Measurements from ENCODE around the gene POLR3E. TPM values are rescaled to one million over a fixed set of nuclear protein-coding genes. Genes with fewer than 3 reads are reported as not detected.

The POLR3E gene
- total RNA-seq, 1 experiment from 2014 or later: 103 TPM

GRCh38 chr16:22358000-22358399 lies 60.8 kb downstream of the POLR3E start:
- no peaks in the 10 kb centered on the region for H3K23me2 ChIP-seq (ENCODE audit: insufficient read length, low read depth, low read length, poor library complexity, severe bottlenecking)
- no peak overlapping the region for H2AFZ ChIP-seq (ENCODE audit: low read length)
- no peak overlapping the region for H3K18ac ChIP-seq (ENCODE audit: insufficient read length, low read depth, low read length)
- no peak overlapping the region for H4K8ac ChIP-seq (replicated peaks; ENCODE audit: insufficient read length, low read depth, low read length)
- H2BK120ac ChIP-seq (ENCODE audit: low read depth, low read length, poor library complexity, severe bottlenecking): no peak overlapping the region
- H3K4me1 ChIP-seq (ENCODE audit: insufficient read depth, low read length): peaks cover 9% of the 10 kb centered on the region; the same call in 1 of the 2 replicates
- H3K27ac ChIP-seq (ENCODE audit: insufficient read length, low read depth, low read length): peak overlapping the region; percentile 18
- H3K4me2 ChIP-seq (ENCODE audit: insufficient read depth, insufficient read length, low read length): no peak overlapping the region
- WGBS (ENCODE audit: extremely low coverage, insufficient read length, low lambda C conversion rate): no CpG with 5 or more reads among the region's 1 CpG
- H4K91ac ChIP-seq (ENCODE audit: insufficient read length, low read depth, low read length): no peak overlapping the region
- H3K23ac ChIP-seq (ENCODE audit: insufficient read length, low read depth, low read length): no peak overlapping the region
- Mint-ChIP-seq H3K4me1 (peaks cover 20 to 27% of the 10 kb centered on the region in 2 experiments), H3K9me3 (no peaks in the 10 kb centered on the region), H3K27me3 (ENCODE audit: low read depth) (no peaks in the 10 kb centered on the region), H3K36me3 (ENCODE audit: insufficient read depth in 1 of 3, low read depth in 3 of 3) (peaks cover 10 to 25% (median 24%) of the 10 kb centered on the region in 3 experiments; a peak in 6 of 7 replicates), H3K27ac (peak overlapping the region; percentile 13 to 76 (median 63); a peak in 6 of 7 replicates), H3K4me3 (no peak overlapping the region)
- H3K14ac ChIP-seq (ENCODE audit: insufficient read depth, low read length): no peak overlapping the region
- no peak for TF ChIP-seq CTCF (conservative IDR thresholded peaks at IDR 0.05)
- H3K9ac ChIP-seq (ENCODE audit: extremely low read depth, insufficient read length, low read length): no peak overlapping the region
- H2BK5ac ChIP-seq (ENCODE audit: insufficient read length, low read length): no peak overlapping the region
- no peak overlapping the region for H3K56ac ChIP-seq (ENCODE audit: insufficient read length, low read depth, low read length)
- H3T11ph ChIP-seq (ENCODE audit: low read length): no peak overlapping the region
- H2BK15ac ChIP-seq (ENCODE audit: low read depth, low read length): no peak overlapping the region
- H3K27me3 ChIP-seq (ENCODE audit: insufficient read depth, low read length): no peaks in the 10 kb centered on the region
- H3K4ac ChIP-seq (ENCODE audit: low read depth, low read length): no peak overlapping the region
- no peak overlapping the region for H2AK5ac ChIP-seq (ENCODE audit: insufficient read length, low read length)
- no peaks in the 10 kb centered on the region for H4K20me1 ChIP-seq (ENCODE audit: control insufficient read depth, insufficient read depth, insufficient read length)
- 0 out of 2 replicates have a peak, but pooled peaks cover 2% of the 10 kb centered on the region for H3K79me2 ChIP-seq (ENCODE audit: insufficient read depth, low read length)
- DNase-seq: no peak
- no peak overlapping the region for H2BK12ac ChIP-seq (ENCODE audit: insufficient read length, low read depth, low read length)
- no peak overlapping the region for H2BK20ac ChIP-seq (ENCODE audit: low read depth, low read length, poor library complexity, severe bottlenecking)
- H3K79me1 ChIP-seq (ENCODE audit: insufficient read depth, low read depth, low read length, poor library complexity, severe bottlenecking): no peaks in the 10 kb centered on the region
- H4K5ac ChIP-seq (ENCODE audit: insufficient read length, low read depth, low read length): no peak overlapping the region
- no peaks in the 10 kb centered on the region for H3K9me3 ChIP-seq (ENCODE audit: control insufficient read depth, low read depth, low read length)
